Calu3 (cell line): ENCODE results near the gene RASA2. TPM values are rescaled to one million over a fixed set of nuclear protein-coding genes. Genes with fewer than 3 reads are reported as not detected.

Experiments used
- BruUV-seq: library from RNA; stranded (reverse); fragments of 400-500 nt; replicated peaks from 2 replicates; lab custom pipeline; 2021; lab: Mats Ljungman, UMichigan
- CTCF ChIA-PET: fragments of 300-600 bp; sonication (Branson Sonifier 250); formaldehyde crosslinking; loops from one replicate; lab custom pipeline; 2022; ENCODE audit warnings: antibody characterized with exemption; lab: Charles Lee
- DNase-seq: peaks from one replicate; pipeline ENCODE4 v3.0.0; 2022
- H3K27ac Mint-ChIP-seq: one replicate; pipeline ENCODE4 v1.8.0; 2022; ENCODE audit warnings: mixed read lengths; ENCODE audit not compliant: unreplicated experiment
- H3K27me3 Mint-ChIP-seq: one replicate; pipeline ENCODE4 v1.8.0; 2022; ENCODE audit warnings: mixed read lengths; ENCODE audit not compliant: unreplicated experiment
- H3K36me3 Mint-ChIP-seq: one replicate; pipeline ENCODE4 v1.8.0; 2022; ENCODE audit warnings: mild to moderate bottlenecking, moderate library complexity, mixed read lengths; ENCODE audit not compliant: insufficient read depth, unreplicated experiment
- H3K4me1 Mint-ChIP-seq: one replicate; pipeline ENCODE4 v1.8.0; 2022; ENCODE audit warnings: mild to moderate bottlenecking, low read depth, mixed read lengths; ENCODE audit not compliant: unreplicated experiment
- H3K4me3 Mint-ChIP-seq: one replicate; pipeline ENCODE4 v1.8.0; 2022; ENCODE audit warnings: mild to moderate bottlenecking, low read depth, moderate library complexity, mixed read lengths; ENCODE audit not compliant: unreplicated experiment
- H3K9me3 Mint-ChIP-seq: one replicate; pipeline ENCODE4 v1.8.0; 2022; ENCODE audit warnings: low read depth, mixed read lengths; ENCODE audit not compliant: unreplicated experiment
- CTCF ChIP-seq: fragments of 200-600 bp; IDR thresholded peaks from one replicate; pipeline ENCODE4 v1.8.0; 2022; ENCODE audit warnings: antibody characterized with exemption; ENCODE audit not compliant: unreplicated experiment
- intact Hi-C: fragments of 100-400 bp; cut with micrococcal nuclease; formaldehyde crosslinking; loops from one replicate; pipeline ENCODE4 v1.10.0; 2022; ENCODE audit not compliant: unreplicated experiment
- total RNA-seq: library from RNA; stranded (reverse); gene quantifications from 2 replicates; pipeline ENCODE4 v1.2.3, GENCODE V29; 2022

Gene RASA2
- total RNA-seq, 1 experiment from 2014 or later, result 37.4 TPM

- CTCF ChIA-PET, result interaction anchor here (0.7 kb wide), 1 partner anchor 17 kb away, joined by 3 read pairs; no protein-coding TSS in a partner anchor
- DNase-seq, result no peak
- Mint-ChIP-seq H3K4me1 (peaks cover 64% of the 10 kb centered on the region), H3K9me3 (no peaks in the 10 kb centered on the region), H3K27me3 (no peaks in the 10 kb centered on the region), H3K36me3 (peaks cover 46% of the 10 kb centered on the region), H3K27ac (peak overlapping the region; percentile 96), H3K4me3 (peak overlapping the region; percentile 87)
- no TSS peak for BruUV-seq
- TF ChIP-seq CTCF, result no peak
- intact Hi-C loops, result no loop called here
Observed at GRCh38 chr3:141484701-141485287, 2.0 kb upstream of the RASA2 start.

GRCh38 chr3:141485641-141486495 lies 959 bp upstream of the RASA2 start:
- Mint-ChIP-seq H3K27me3 (no peaks in the 10 kb centered on the region), H3K9me3 (no peaks in the 10 kb centered on the region), H3K4me1 (peaks cover 73% of the 10 kb centered on the region), H3K36me3 (peaks cover 49% of the 10 kb centered on the region), H3K4me3 (peak overlapping the region; percentile 87), H3K27ac (peak overlapping the region; percentile 96)
- TSS peak; percentile 83 for BruUV-seq
- TF ChIP-seq CTCF, result no peak
- CTCF ChIA-PET, result interaction anchor here (0.6 to 1.1 kb wide), 7 partner anchors 26 to 438 kb away, joined by 3 to 7 read pairs (median 3); no protein-coding TSS in a partner anchor
- intact Hi-C loops, result no loop called here
- DNase-seq, result peak; percentile 64

GRCh38 chr3:141486496-141486745 lies 406 bp upstream of the RASA2 start:
- Mint-ChIP-seq H3K9me3 (no peaks in the 10 kb centered on the region), H3K36me3 (peaks cover 54% of the 10 kb centered on the region), H3K27me3 (no peaks in the 10 kb centered on the region), H3K4me1 (peaks cover 74% of the 10 kb centered on the region), H3K4me3 (peak overlapping the region; percentile 87), H3K27ac (peak overlapping the region; percentile 96)
- TF ChIP-seq CTCF, result no peak
- DNase-seq, result no peak
- intact Hi-C loops, result no loop called here
- no TSS peak for BruUV-seq
- CTCF ChIA-PET, result interaction anchor here (0.6 to 1.4 kb wide), 8 partner anchors 26 to 438 kb away, joined by 3 to 7 read pairs (median 4); no protein-coding TSS in a partner anchor

- TF ChIP-seq CTCF, result peak; percentile 17
- Mint-ChIP-seq H3K4me1 (peaks cover 72% of the 10 kb centered on the region), H3K4me3 (peak overlapping the region; percentile 87), H3K27me3 (no peaks in the 10 kb centered on the region), H3K36me3 (peaks cover 54% of the 10 kb centered on the region), H3K9me3 (no peaks in the 10 kb centered on the region), H3K27ac (peak overlapping the region; percentile 76)
- BruUV-seq, result no TSS peak
- CTCF ChIA-PET, result interaction anchor here (0.5 to 1.4 kb wide), 8 partner anchors 13 to 1142 kb away, joined by 3 to 6 read pairs (median 4); no protein-coding TSS in a partner anchor
- intact Hi-C loops, result no loop called here
- DNase-seq, result peak; percentile 94
Observed at GRCh38 chr3:141487521-141488252, 860 bp downstream of the RASA2 start.
